C4-2B (cell line): ENCODE measurements around the gene ITGB4.

ENCODE experiments used
- H3K27ac ChIP-seq: fragments of 450-650 bp; 2 replicates; pipeline ENCODE4 v1.5.1; 2017
- ZFX ChIP-seq: fragments of 450-650 bp; IDR thresholded peaks from 2 replicates; pipeline ENCODE4 v1.6.1; 2017
- TF ChIP-seq, protein P1 (sequence below): fragments of 450-650 bp; conservative IDR thresholded peaks from 2 replicates; pipeline ENCODE4 v1.5.1; 2017; ENCODE audit warnings: mild to moderate bottlenecking

ITGB4 gene

DNA sequence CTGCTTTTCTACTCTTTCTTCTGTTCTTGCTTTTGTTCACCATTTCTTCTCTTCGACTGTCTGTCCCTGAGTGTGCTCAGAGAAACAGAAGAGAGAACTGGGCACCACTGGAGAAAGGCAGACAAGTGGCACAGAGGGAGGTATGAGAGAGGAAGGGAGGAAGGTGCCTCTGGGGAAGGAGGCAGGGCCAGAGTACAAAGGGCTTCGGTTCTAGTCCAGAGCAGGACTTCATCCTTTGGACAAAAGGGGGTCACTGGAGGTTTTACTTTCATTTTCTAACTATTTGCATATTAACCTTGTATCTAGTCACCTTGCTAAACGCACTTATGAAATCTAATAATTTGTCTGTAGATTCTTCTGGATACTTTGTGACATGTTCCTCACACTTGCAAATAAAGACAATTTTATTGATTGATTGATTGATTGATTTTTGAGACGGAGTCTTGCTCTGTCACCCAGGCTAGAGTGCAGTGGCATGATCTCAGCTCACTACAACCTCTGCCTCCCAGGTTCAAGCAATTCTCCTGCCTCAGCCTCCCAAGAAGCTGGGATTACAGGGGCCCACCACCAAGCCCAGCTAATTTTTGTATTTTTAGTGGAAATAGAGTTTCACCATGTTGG, 13.5 kb downstream of the ITGB4 start:
- no peak for TF ChIP-seq ZFX
- TF ChIP-seq, protein P1, sequence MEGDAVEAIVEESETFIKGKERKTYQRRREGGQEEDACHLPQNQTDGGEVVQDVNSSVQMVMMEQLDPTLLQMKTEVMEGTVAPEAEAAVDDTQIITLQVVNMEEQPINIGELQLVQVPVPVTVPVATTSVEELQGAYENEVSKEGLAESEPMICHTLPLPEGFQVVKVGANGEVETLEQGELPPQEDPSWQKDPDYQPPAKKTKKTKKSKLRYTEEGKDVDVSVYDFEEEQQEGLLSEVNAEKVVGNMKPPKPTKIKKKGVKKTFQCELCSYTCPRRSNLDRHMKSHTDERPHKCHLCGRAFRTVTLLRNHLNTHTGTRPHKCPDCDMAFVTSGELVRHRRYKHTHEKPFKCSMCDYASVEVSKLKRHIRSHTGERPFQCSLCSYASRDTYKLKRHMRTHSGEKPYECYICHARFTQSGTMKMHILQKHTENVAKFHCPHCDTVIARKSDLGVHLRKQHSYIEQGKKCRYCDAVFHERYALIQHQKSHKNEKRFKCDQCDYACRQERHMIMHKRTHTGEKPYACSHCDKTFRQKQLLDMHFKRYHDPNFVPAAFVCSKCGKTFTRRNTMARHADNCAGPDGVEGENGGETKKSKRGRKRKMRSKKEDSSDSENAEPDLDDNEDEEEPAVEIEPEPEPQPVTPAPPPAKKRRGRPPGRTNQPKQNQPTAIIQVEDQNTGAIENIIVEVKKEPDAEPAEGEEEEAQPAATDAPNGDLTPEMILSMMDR: no peak
- no peak overlapping the region for H3K27ac ChIP-seq

DNA sequence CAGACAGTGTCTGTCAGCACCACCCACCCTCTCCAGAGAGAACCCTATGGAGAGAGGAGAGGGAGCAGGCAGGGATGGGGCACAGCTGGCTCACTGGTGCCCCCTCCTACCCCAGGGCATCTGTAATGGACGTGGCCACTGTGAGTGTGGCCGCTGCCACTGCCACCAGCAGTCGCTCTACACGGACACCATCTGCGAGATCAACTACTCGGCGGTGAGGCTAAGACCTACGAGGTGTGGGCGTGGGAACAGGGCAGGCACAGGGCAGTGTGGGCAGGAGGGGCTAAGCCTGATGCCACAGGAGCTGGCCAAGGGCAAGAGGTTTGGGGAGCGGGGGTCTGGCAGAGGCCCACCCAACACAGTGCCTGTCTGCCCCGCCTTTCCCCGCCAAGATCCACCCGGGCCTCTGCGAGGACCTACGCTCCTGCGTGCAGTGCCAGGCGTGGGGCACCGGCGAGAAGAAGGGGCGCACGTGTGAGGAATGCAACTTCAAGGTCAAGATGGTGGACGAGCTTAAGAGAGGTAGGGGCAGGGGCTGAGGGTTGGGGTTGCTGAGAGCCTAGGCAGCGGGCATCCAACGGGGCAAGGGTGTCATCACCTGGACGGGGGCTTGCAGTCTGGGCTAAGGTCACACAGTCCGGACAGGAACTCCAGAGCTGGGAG, 15.0 kb downstream of the ITGB4 start:
- TF ChIP-seq, protein P1: no peak
- TF ChIP-seq ZFX: no peak
- no peak overlapping the region for H3K27ac ChIP-seq

DNA sequence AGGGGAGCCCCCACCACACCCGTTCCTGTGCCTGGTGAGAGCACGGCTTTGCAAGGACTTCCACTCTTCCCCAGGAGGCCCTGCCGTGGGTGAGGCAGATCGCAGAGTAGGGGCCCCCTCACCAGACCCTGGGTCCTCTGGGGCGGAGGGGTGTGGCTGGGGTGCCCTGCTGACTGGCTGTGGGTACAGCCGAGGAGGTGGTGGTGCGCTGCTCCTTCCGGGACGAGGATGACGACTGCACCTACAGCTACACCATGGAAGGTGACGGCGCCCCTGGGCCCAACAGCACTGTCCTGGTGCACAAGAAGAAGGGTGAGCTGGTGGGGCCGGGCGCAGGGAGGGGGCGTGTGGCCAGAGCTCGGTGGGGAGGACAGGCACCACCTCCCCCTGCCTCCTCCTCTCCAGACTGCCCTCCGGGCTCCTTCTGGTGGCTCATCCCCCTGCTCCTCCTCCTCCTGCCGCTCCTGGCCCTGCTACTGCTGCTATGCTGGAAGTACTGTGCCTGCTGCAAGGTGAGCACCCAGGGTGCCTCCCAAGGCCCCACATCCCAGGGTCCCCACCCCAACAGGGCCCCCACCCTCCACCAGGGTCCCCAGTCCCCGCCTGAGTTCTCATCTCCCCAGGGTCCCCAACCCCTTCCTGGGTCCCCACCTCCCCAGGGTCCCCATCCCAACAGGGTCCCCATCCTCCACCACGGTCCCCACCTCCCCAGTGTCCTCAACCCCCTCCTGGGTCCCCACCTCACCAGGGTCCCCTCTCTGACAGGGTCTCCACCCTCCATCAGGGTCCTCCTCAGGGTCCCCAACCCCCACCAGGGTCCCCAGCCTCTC, 16.1 kb downstream of the ITGB4 start:
- no peak for TF ChIP-seq ZFX

DNA sequence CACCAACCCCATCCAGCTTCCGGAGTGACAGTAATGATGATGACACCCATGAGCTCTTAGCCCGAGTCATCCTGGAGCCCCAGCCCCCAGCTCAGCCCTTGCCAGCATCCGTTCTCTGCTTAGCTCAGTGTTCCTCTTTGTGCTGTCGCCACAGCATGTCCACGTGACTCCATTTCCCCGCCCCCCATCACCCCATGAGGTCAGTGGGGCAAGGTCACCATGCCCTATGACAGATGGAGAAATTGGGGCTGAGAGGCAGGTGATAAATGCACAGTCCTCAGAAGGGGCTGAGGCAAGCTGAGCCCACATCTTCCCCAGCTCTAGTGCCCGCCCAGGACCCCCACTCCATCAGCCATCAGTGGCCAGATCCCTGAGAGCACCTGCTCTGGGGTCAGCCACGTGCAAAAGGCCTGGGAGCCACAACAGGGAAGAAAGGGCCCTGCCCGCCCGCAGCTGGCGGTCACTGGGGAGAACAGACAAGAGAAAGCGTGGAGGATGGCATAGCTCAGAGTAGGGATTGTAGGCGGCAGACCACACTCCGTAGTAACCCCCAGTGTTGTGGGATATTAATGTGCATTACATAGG, 17.1 kb downstream of the ITGB4 start:
- H3K27ac ChIP-seq: no peak overlapping the region
- TF ChIP-seq, protein P1: no peak
- no peak for TF ChIP-seq ZFX

More for the DNA sequence above, 16.1 kb downstream of the ITGB4 start:
- H3K27ac ChIP-seq: no peak overlapping the region

DNA sequence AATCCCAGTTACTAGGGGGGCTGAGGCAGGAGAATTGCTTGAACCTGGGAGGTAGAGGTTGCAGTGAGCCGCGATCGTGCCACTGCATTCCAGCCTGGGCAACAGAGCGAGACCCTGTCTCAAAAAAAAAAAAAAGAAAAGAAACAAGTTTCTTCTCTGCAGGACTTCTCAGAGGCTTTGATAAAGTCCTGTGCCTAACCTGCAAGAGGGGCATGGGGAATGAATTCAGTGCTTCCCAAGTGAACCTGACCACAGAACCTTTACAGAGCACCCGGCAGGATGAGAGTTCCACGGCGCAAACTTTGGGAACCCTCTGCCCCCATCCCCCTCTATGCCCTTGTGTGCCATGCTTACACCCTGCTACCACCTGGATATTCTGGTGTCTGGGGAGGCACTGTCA, 17.9 kb downstream of the ITGB4 start:
- TF ChIP-seq ZFX: no peak
- TF ChIP-seq, protein P1: no peak
- no peak overlapping the region for H3K27ac ChIP-seq

DNA sequence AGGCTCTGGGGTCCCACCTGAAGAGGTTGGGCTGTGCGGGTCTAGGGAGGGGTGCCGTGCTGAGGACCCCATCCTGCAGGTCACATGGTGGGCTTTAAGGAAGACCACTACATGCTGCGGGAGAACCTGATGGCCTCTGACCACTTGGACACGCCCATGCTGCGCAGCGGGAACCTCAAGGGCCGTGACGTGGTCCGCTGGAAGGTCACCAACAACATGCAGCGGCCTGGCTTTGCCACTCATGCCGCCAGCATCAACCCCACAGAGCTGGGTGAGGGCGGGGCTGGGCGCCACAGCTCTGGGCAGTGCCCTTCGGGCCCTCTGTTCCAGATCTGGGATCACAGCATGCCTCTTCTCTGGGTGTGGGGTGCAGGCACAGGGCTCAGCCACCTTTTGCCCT, 18.5 kb downstream of the ITGB4 start:
- TF ChIP-seq ZFX: no peak
- TF ChIP-seq, protein P1: no peak
- no peak overlapping the region for H3K27ac ChIP-seq

DNA sequence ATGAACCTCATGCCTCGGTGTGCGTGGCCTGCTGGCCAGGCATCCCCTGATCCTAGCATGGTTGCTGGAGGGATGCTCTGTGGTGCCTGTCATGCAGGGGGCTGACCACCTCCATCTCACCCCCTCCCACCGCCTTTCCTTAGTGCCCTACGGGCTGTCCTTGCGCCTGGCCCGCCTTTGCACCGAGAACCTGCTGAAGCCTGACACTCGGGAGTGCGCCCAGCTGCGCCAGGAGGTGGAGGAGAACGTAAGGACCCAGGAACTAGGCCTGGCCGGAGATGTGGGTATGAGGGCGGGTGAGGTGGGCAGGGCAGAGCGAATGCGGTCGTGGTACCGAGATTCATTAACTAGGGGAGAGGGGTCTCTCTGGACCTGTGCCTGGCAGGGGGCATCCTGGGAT, 19.0 kb downstream of the ITGB4 start:
- no peak overlapping the region for H3K27ac ChIP-seq
- TF ChIP-seq, protein P1: no peak
